SK-N-DZ (cell line): ENCODE results near the gene MYRFL. TPM values are rescaled to one million over a fixed set of nuclear protein-coding genes. Genes with fewer than 3 reads are reported as not detected.
A peak's percentile ranks its signal among the peaks of the same experiment; 100 is the strongest.
"Not testable (repeated sequence)": the region's sequence is repeated elsewhere in the genome, so short reads cannot be mapped to it uniquely, and the experiment has no call there.

ENCODE experiments used
- DNase-seq: peaks from one replicate; pipeline ENCODE4 v3.0.0-alpha.2; 2015; ENCODE audit warnings: low spot score
- polyA plus RNA-seq, 2 experiments: library from polyadenylated mRNA; depleted of rRNA; stranded (reverse); fragments of >200 nt; gene quantifications; 2 replicates each; pipeline ENCODE4 v1.2.3, GENCODE V29; 2014

The MYRFL gene
- not detected in 2 replicates for polyA plus RNA-seq (2014; cell fraction: cytosol; rRNA removed)
- not detected in 2 replicates for polyA plus RNA-seq (2014; cell fraction: nucleus; rRNA removed)

DNA sequence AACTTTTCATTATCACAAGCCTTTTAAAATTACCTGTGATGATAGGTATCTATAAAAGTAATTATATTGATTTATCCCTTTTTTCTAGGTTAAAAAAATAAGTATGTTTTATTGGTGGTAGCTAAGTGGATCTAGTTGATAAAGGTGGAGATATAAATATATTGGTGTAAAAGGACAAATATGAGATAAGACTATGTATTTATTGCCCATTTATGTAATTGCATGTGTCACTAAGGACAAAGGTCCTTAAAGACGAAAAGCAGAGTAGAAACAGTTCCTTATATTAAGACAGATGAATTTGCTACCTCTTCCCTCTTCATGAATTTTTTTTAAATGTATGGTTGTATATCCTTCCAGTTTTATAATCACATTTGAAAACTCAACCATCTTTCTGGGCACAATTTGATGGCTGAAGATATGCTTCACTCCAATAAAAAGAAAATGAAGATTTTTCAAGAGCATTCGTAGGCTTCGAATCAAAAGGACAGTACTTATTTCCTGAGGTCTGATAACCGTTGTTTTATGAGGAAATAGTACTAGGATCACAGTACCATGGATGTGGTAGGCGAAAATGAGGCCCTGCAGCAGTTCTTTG lies at the start of gene MYRFL:
Gene MYRFL (plus strand): TSS at position 262 of the 595 bp plus-strand sequence. CDS start 291 bp downstream, at position 553.
- no peak for DNase-seq

GRCh38 chr12:69779928-69780327 lies 45.1 kb upstream of the MYRFL start:
- DNase-seq: peak; percentile 11

DNA sequence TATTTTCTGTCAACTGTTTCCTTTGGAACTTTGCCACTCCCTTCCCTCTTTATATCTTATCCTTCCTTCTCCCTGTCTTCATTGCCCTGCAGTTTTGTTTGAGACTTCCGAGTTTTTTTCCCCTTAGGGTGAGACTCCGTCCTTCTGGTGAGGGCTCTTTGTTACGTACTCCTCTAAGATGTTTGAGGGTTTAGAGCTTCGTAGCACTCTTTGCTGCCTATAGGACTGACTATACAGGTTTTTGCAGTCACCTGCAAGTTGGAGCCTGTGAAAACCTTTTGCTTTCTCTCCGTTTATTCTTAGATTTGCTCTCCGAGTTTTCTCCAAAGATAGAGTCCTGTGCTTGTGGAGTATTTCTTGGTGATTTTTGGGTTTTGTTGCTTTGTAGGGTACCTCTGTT lies 41.7 kb upstream of the MYRFL start:
- DNase-seq: no peak

DNA sequence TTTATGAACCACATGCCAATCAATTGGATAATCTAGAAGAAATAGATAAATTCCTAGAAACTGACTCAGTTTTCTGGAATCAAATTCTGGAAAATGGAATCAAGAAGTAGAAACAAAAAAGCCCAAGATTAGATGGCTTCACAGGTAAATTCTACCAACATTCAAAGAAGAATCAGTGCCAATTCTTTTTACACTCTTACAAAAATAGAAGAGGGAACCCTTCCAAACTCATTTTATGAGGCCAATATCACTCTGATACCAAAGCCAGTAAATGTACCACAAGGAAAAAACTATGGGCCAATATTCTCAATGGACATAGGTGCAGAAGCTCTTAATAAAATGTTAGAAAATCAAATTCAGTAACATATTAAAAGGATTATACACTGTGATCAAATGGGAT lies 35.7 kb upstream of the MYRFL start:
- DNase-seq: no peak

DNA sequence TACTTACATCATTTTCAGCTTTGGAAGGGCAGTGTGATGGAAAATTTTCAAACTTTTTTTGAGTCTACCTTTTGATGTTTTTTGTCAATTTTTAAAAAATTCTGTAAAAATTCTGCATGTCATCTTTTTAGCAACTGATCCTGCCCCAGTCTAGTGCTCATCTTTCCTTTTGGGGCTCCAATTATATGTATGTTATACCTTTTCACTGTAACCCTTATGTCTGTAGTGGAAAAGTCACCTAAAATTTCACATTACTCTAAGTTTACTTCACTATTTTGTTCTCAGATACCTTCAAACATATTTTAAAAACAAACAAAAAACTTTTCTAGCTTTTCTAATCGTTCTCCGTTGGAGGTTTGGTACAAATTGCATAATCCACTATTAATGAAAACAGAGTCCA lies 32.5 kb upstream of the MYRFL start:
- DNase-seq: no peak

- DNase-seq: not testable (repeated sequence)
These were observed 17.7 kb upstream of the MYRFL start for GRCh38 chr12:69807101-69807897.

GRCh38 chr12:69810870-69811498 lies 14.0 kb upstream of the MYRFL start:
- no peak for DNase-seq

DNA sequence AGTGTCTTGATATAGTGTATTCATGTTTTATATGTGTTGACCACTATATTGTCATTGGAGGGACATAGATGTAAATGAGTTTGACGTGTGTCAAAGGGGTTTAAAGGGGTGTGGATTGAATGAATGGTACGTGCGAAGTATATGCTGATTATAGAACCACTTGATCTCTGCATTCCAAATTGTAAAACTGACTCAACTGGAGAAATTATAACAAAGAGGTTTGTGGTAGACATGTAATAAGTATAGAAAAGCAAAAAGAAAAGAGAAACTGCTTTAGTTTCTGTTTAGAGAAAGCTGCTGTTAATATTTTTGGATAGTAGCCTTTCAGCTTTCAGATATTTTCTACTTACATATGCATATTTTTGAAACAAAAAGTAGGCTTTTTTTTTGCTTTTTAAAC lies 8.9 kb upstream of the MYRFL start:
- no peak for DNase-seq

DNA sequence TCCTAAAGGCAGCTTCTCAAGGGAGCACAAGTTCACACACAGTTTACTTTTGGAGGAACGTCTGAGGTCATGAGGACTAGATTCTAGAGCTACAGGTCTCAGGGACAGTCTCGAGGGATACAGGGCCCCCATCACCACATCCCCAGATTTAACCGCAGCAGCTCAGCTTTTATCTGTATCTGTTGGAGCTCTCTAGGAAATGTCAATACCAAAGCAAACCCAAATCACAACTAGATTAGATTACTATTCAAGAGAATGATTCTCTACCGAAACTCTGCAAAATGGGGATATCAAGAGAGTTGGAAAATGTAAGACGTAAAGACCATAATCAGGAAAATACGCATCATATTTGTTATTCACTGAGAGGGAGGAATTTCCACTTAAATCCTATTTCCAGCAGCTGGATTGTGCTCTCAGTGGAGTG lies 4.0 kb upstream of the MYRFL start:
- no peak for DNase-seq

- DNase-seq: no peak
These were observed 3.4 kb upstream of the MYRFL start for GRCh38 chr12:69821456-69822159.

- DNase-seq: no peak
These were observed 2.7 kb upstream of the MYRFL start for GRCh38 chr12:69822201-69822860.

DNA sequence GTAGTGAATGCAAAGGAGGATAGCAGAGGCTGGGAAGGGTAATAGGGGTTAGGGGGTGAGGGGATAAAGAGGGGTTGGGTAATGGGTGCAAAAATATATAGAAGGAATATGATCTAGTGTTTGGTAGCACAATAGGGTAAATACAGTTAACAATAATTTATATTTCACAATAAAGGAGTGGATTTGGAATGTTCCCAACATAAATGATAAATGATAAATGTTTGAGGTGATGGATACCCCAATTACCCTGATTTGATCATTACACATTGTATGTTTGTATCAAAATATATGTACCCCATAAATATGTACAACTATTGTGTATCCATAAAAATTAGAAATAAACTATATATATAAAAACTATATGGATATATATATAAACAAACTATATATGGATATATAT lies 999 bp upstream of the MYRFL start:
- DNase-seq: no peak

- no peak for DNase-seq
These were observed 3.9 kb downstream of the MYRFL start for GRCh38 chr12:69828897-69829296.

DNA sequence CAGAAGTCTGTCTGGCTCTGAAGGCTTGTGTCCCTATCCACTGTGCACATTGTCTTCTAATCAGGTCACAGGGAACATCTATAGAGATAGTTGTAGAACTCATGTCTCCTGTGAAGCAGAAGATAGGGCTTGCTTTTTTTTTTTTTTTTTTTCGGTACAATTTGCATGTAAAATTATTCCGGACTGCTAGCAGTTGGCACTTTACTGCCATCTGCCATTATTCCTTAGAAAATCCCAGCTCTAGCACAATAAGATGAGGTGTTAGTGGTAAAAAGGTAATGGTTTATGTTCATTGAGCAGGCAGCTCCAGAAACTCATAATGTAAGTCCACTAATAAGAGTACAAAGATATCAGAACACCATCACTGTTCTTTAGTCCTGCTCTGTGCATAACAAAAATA lies 8.7 kb downstream of the MYRFL start:
- DNase-seq: no peak

- no peak for DNase-seq
These were observed 9.1 kb downstream of the MYRFL start for GRCh38 chr12:69834147-69834546.

GRCh38 chr12:69834576-69834975 lies 9.5 kb downstream of the MYRFL start:
- no peak for DNase-seq

GRCh38 chr12:69835081-69835480 lies 10.1 kb downstream of the MYRFL start:
- DNase-seq: no peak

- DNase-seq: no peak
These were observed 11.0 kb downstream of the MYRFL start for GRCh38 chr12:69836015-69836414.

DNA sequence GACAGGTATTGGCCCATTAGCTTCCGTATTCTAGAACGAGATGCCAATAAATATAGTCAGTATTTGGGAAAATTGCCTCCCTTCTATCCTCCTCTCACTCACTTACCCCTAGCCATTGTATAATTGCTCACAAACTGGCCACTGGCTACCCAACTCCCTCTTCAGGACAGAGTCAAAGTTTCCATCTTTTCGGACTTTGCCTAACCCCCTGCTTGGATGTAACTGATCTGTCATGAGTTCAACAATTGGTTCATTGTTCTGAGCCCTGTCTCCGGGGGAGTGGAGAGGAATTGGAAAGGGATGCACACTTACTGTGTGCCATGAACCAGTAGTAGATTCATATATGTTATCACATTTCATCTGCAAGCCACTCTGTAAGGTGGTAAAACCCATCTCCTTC lies 12.2 kb downstream of the MYRFL start:
- DNase-seq: no peak

GRCh38 chr12:69837657-69838415 lies 12.8 kb downstream of the MYRFL start:
- DNase-seq: no peak

DNA sequence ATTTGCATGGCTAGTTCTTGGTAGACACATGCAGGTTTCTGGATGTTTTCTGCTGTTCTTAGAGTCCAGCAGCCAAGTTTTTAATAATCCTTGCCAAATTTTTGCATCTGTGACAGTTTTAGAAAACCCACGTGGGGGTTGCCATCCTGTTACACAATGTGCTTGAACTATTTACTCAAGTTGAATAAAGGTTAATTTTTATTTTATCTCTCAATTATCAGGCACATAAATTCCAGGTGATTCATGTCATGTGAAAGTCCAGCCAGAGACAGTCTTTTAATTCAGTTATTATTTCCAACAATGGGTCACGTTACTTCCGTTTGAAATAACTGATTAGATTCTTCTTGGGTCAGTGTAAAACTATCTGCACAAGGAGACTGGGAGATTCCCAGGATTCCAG lies 15.7 kb downstream of the MYRFL start:
- no peak for DNase-seq
